Keratinocyte (primary cell): Measurements from ENCODE around the gene GRK5. TPM values are rescaled to one million over a fixed set of nuclear protein-coding genes. Genes with fewer than 3 reads are reported as not detected.

ENCODE experiments used
- DNase-seq: peaks from one replicate; pipeline ENCODE4 v3.0.0-alpha.2; 2011; ENCODE audit warnings: low read depth, missing footprints, low spot score
- FAIRE-seq: peaks from 2 replicates; lab custom pipeline; 2011; peaks lifted over from hg19 to GRCh38; lab: Jason Lieb, UNC
- H2AFZ ChIP-seq: 2 replicates; pipeline ENCODE4 v1.6.0; 2012; ENCODE audit warnings: low read length, control low read depth, inconsistent platforms; ENCODE audit not compliant: control insufficient read depth
- H3K27ac ChIP-seq: 2 replicates; pipeline ENCODE4 v1.5.1; 2011; ENCODE audit warnings: low read length; ENCODE audit not compliant: control insufficient read depth, insufficient read depth
- H3K27me3 ChIP-seq: 3 replicates; pipeline ENCODE4 v1.6.0; 2011; ENCODE audit warnings: low read length; ENCODE audit not compliant: control insufficient read depth, insufficient read depth; ENCODE audit errors: extremely low read depth
- H3K36me3 ChIP-seq, 2 experiments: 2 replicates in 1 of 2; 3 replicates in 1 of 2; pipeline ENCODE4 v1.5.1; 2011; ENCODE audit warnings: low read length in 2 of 2, mild to moderate bottlenecking in 1 of 2; ENCODE audit not compliant: control insufficient read depth in 2 of 2, insufficient read depth in 2 of 2; ENCODE audit errors: extremely low read depth in 1 of 2
- H3K4me1 ChIP-seq: 3 replicates; pipeline ENCODE4 v1.5.1; 2011; ENCODE audit warnings: low read length; ENCODE audit not compliant: control insufficient read depth, insufficient read depth; ENCODE audit errors: extremely low read depth
- H3K4me2 ChIP-seq: 3 replicates; pipeline ENCODE4 v1.6.0; 2011; ENCODE audit warnings: low read depth, low read length; ENCODE audit not compliant: control insufficient read depth, insufficient read depth; ENCODE audit errors: extremely low read depth
- H3K4me3 ChIP-seq, 3 experiments: fragments of 200-600 bp in 1 of 3; sonication (generic) in 1 of 3; 2 replicates in 2 of 3; 3 replicates in 1 of 3; pipeline ENCODE4 v1.5.1; 2011 to 2016; ENCODE audit warnings: low read length in 3 of 3, mild to moderate bottlenecking in 3 of 3, control low read depth in 2 of 3, inconsistent platforms in 1 of 3, low read depth in 1 of 3, mixed read lengths in 1 of 3, mixed run types in 1 of 3, moderate library complexity in 1 of 3; ENCODE audit not compliant: control insufficient read depth in 2 of 3, insufficient read depth in 2 of 3; ENCODE audit errors: extremely low read depth in 1 of 3
- H3K79me2 ChIP-seq: 2 replicates; pipeline ENCODE4 v1.6.0; 2012; ENCODE audit warnings: low read length; ENCODE audit not compliant: control insufficient read depth, insufficient read depth
- H3K9ac ChIP-seq: 3 replicates; pipeline ENCODE4 v1.6.0; 2011; ENCODE audit warnings: low read length; ENCODE audit not compliant: control insufficient read depth, insufficient read depth; ENCODE audit errors: extremely low read depth
- H3K9me1 ChIP-seq: 3 replicates; pipeline ENCODE4 v1.6.0; 2011; ENCODE audit warnings: low read length; ENCODE audit not compliant: control insufficient read depth, insufficient read depth; ENCODE audit errors: extremely low read depth
- H3K9me3 ChIP-seq: 2 replicates; pipeline ENCODE4 v1.5.1; 2012; ENCODE audit warnings: low read depth, low read length; ENCODE audit not compliant: control insufficient read depth
- H4K20me1 ChIP-seq: 3 replicates; pipeline ENCODE4 v1.6.0; 2011; ENCODE audit warnings: low read length; ENCODE audit not compliant: control insufficient read depth, insufficient read depth; ENCODE audit errors: extremely low read depth
- CTCF ChIP-seq, 3 experiments: IDR thresholded peaks in 1 of 3; conservative IDR thresholded peaks in 1 of 3; optimal IDR thresholded peaks in 1 of 3; 2 replicates in 2 of 3; 3 replicates in 1 of 3; pipeline versions ENCODE3 to v1.5.1; 2011; ENCODE audit warnings: low read length in 3 of 3, mild to moderate bottlenecking in 3 of 3, moderate library complexity in 2 of 3, control low read depth in 1 of 3, inconsistent platforms in 1 of 3; ENCODE audit not compliant: insufficient read depth in 2 of 3; ENCODE audit errors: extremely low read depth in 1 of 3
- EZH2 ChIP-seq: IDR thresholded peaks from one replicate; pipeline ENCODE4 v1.6.1; 2012; ENCODE audit warnings: inconsistent platforms, mild to moderate bottlenecking, low read length, moderate library complexity
- dilution Hi-C: fragments of 300-500 bp; cut with MboI; formaldehyde crosslinking; loops from one replicate; pipeline ENCODE4 v1.7.0; 2020; ENCODE audit warnings: low sequenced_read_pairs; ENCODE audit not compliant: extremely low pct_ligation_motif_present
- polyA plus RNA-seq, 5 experiments: library from polyadenylated mRNA; depleted of rRNA in 3 of 5; stranded (reverse) in 3 of 5; stranded (forward) in 1 of 5; unstranded in 1 of 5; fragments of >200 nt; gene quantifications; 1 replicate in 1 of 5; 2 replicates in 3 of 5; 3 replicates in 1 of 5; pipeline versions ENCODE4 v1.2.1 to v1.2.3, GENCODE V29; 2011 to 2012; ENCODE audit warnings: missing spikeins in 2 of 5, low read depth in 1 of 5, low replicate concordance in 1 of 5

The GRK5 gene
- polyA plus RNA-seq, 1 donor (not counting 4 experiments of a cell fraction or from before 2014, with no cell fraction given): 7.6 TPM

GRCh38 chr10:119282446-119282845, 75.1 kb downstream of the GRK5 start:
- no peak overlapping the region for H3K4me3 ChIP-seq
- H3K4me2 ChIP-seq: no peak overlapping the region
- H2AFZ ChIP-seq: no peak overlapping the region
- no peaks in the 10 kb centered on the region for H3K36me3 ChIP-seq
- TF ChIP-seq CTCF (optimal IDR thresholded peaks at IDR 0.05 in 1 of 3, IDR thresholded peaks at IDR 0.05 in 1 of 3, conservative IDR thresholded peaks at IDR 0.05 in 1 of 3; ENCODE audit: extremely low read depth in 1 of 3, insufficient read depth in 2 of 3, low read length in 3 of 3) (no peak), EZH2 (no peak)
- no peaks in the 10 kb centered on the region for H3K27me3 ChIP-seq
- no peaks in the 10 kb centered on the region for H3K79me2 ChIP-seq
- no peaks in the 10 kb centered on the region for H4K20me1 ChIP-seq
- no peaks in the 10 kb centered on the region for H3K9me3 ChIP-seq
- DNase-seq (no peak), FAIRE-seq (no peak)
- H3K4me1 ChIP-seq: no peaks in the 10 kb centered on the region
- H3K9me1 ChIP-seq: no peaks in the 10 kb centered on the region
- H3K27ac ChIP-seq: no peak overlapping the region
- no peak overlapping the region for H3K9ac ChIP-seq
- dilution Hi-C loops: no loop called here

GRCh38 chr10:119283387-119283786, 76.0 kb downstream of the GRK5 start:
- H3K36me3 ChIP-seq: no peaks in the 10 kb centered on the region
- H3K4me1 ChIP-seq: no peaks in the 10 kb centered on the region
- TF ChIP-seq CTCF (optimal IDR thresholded peaks at IDR 0.05 in 1 of 3, IDR thresholded peaks at IDR 0.05 in 1 of 3, conservative IDR thresholded peaks at IDR 0.05 in 1 of 3; ENCODE audit: extremely low read depth in 1 of 3, insufficient read depth in 2 of 3, low read length in 3 of 3) (no peak), EZH2 (no peak)
- H3K27ac ChIP-seq: no peak overlapping the region
- FAIRE-seq: no peak
- dilution Hi-C loops: no loop called here
- H4K20me1 ChIP-seq: no peaks in the 10 kb centered on the region
- H3K4me2 ChIP-seq: no peak overlapping the region
- H3K79me2 ChIP-seq: peaks cover under 1% of the 10 kb centered on the region
- H3K9me3 ChIP-seq: no peaks in the 10 kb centered on the region
- no peaks in the 10 kb centered on the region for H3K27me3 ChIP-seq
- no peak overlapping the region for H2AFZ ChIP-seq
- no peak overlapping the region for H3K4me3 ChIP-seq
- H3K9me1 ChIP-seq: no peaks in the 10 kb centered on the region
- no peak overlapping the region for H3K9ac ChIP-seq
- no peak for DNase-seq
